Gastrocnemius medialis (tissue), 4 donors: Measurements from ENCODE around the gene TMEM30A.

Experiments used
- POLR2A ChIP-seq, 2 donors: fragments of 450-650 bp; IDR thresholded peaks; one replicate each; pipeline ENCODE4 v1.6.1; 2017; ENCODE audit warnings: antibody characterized with exemption in 2 of 2, mild to moderate bottlenecking in 2 of 2, moderate library complexity in 2 of 2
- TF ChIP-seq, protein P1 (sequence below), 5 experiments: fragments of 450-650 bp in 3 of 5; fragments of 200-600 bp in 2 of 5; sonication (generic) in 2 of 5; IDR thresholded peaks in 4 of 5; conservative IDR thresholded peaks in 1 of 5; 1 replicate in 4 of 5; 2 replicates in 1 of 5; pipeline ENCODE4 v1.5.1; 2016 to 2019; ENCODE audit warnings: antibody characterized with exemption in 5 of 5, mild to moderate bottlenecking in 3 of 5, moderate library complexity in 3 of 5

DNA sequence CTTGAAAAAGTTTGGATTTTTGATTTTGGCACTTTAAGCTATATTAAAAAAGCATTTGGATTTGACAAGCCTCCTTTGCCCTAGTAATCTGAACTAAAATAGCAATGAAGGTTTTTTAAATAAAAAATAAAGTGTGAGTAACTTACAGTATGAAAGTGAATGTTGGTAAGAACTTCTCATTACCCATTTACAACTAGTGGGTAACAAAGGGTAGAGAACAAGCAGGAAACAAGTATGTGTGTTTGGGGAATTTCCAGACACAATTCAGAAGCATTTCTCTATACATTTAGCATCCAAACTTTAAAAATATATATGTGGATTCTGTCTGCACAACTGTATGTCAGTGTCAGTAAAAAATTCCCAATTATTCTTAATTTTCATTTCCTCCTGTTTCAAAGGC is 2.9 kb downstream of the TMEM30A start:
- TF ChIP-seq, protein P1, sequence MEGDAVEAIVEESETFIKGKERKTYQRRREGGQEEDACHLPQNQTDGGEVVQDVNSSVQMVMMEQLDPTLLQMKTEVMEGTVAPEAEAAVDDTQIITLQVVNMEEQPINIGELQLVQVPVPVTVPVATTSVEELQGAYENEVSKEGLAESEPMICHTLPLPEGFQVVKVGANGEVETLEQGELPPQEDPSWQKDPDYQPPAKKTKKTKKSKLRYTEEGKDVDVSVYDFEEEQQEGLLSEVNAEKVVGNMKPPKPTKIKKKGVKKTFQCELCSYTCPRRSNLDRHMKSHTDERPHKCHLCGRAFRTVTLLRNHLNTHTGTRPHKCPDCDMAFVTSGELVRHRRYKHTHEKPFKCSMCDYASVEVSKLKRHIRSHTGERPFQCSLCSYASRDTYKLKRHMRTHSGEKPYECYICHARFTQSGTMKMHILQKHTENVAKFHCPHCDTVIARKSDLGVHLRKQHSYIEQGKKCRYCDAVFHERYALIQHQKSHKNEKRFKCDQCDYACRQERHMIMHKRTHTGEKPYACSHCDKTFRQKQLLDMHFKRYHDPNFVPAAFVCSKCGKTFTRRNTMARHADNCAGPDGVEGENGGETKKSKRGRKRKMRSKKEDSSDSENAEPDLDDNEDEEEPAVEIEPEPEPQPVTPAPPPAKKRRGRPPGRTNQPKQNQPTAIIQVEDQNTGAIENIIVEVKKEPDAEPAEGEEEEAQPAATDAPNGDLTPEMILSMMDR (IDR thresholded peaks at IDR 0.05 in 4 of 5, conservative IDR thresholded peaks at IDR 0.05 in 1 of 5), result no peak
- TF ChIP-seq POLR2A (IDR thresholded peaks at IDR 0.05), result no peak
